ENCODE data around the gene ARID4B.

- no peak for TF ChIP-seq CTCF (IDR thresholded peaks at IDR 0.05; ENCODE audit: poor library complexity, severe bottlenecking)
- no peak for TF ChIP-seq EZH2 (IDR thresholded peaks at IDR 0.05; ENCODE audit: borderline replicate concordance, insufficient read depth, low read length, poor library complexity, severe bottlenecking)
- TF ChIP-seq POLR2AphosphoS5 (IDR thresholded peaks at IDR 0.05), result no peak
- no peak for TF ChIP-seq TAF1 (IDR thresholded peaks at IDR 0.05; ENCODE audit: low read depth)
- TF ChIP-seq REST (IDR thresholded peaks at IDR 0.05; ENCODE audit: borderline replicate concordance), result no peak
Measured at GRCh38 chr1:235287208-235287882, 40.6 kb downstream of the ARID4B start.

Measured in neural cell (in vitro differentiated cells).